CD4-positive, alpha-beta T cell treated with Interleukin-2 at 100 ng/mL for 4 hours (primary cell): ENCODE data around the gene NCL.
"Not testable (repeated sequence)": the region's sequence is repeated elsewhere in the genome, so short reads cannot be mapped to it uniquely, and the experiment has no call there.

Source experiments
- DNase-seq: peaks from one replicate; pipeline ENCODE4 v3.0.0-alpha.2; 2020; ENCODE audit warnings: low spot score

NCL gene

GRCh38 chr2:231405601-231406367 lies 58.5 kb downstream of the NCL start:
- DNase-seq, result peak; percentile 67

GRCh38 chr2:231404183-231404578 lies 60.1 kb downstream of the NCL start:
- DNase-seq, result not testable (repeated sequence)
